Body of pancreas (tissue), 4 donors: ENCODE results near the gene RAB3GAP1. TPM values are rescaled to one million over a fixed set of nuclear protein-coding genes. Genes with fewer than 3 reads are reported as not detected.
A peak's percentile ranks its signal among the peaks of the same experiment; 100 is the strongest.

Source experiments
- ATAC-seq: fragments of 150-250 bp; one replicate; pipeline ENCODE4 v1.9.1; 2016
- DNase-seq, 4 donors: peaks; one replicate each; pipeline ENCODE4 v3.0.0-alpha.2; 2019
- H3K27ac ChIP-seq, 4 donors: fragments of 200-600 bp; sonication (generic); 1 replicate in 3 of 4; 2 replicates in 1 of 4; pipeline versions ENCODE4 v1.5.1 to v1.6.1; 2016 to 2019; ENCODE audit warnings: mild to moderate bottlenecking in 1 of 4, mixed read lengths in 1 of 4, moderate library complexity in 1 of 4
- H3K27me3 ChIP-seq, 2 donors: fragments of 200-600 bp; sonication (generic); one replicate each; pipeline ENCODE4 v1.6.0; 2016; ENCODE audit warnings: mild to moderate bottlenecking in 1 of 2
- H3K36me3 ChIP-seq, 2 donors: fragments of 200-600 bp; sonication (generic); replicated peaks in 1 of 2; 2 replicates each; pipeline ENCODE4 v1.5.1; 2016; ENCODE audit warnings: low read depth in 2 of 2; ENCODE audit not compliant: insufficient read depth in 1 of 2
- H3K4me1 ChIP-seq: fragments of 200-600 bp; sonication (generic); one replicate; pipeline ENCODE4 v1.6.0; 2016
- H3K4me3 ChIP-seq, 2 donors: fragments of 200-600 bp; sonication (generic); 1 replicate in 1 of 2; 2 replicates in 1 of 2; pipeline ENCODE4 v1.5.1; 2016 to 2019
- H3K9me3 ChIP-seq, 3 donors: fragments of 200-600 bp; sonication (generic); 1 replicate in 2 of 3; 2 replicates in 1 of 3; pipeline ENCODE4 v1.5.1; 2016
- CTCF ChIP-seq, 7 experiments: fragments of 450-650 bp in 4 of 7; fragments of 200-600 bp in 3 of 7; sonication (generic) in 3 of 7; IDR thresholded peaks; one replicate each; pipeline ENCODE4 v1.5.1; 2016 to 2019; ENCODE audit warnings: antibody characterized with exemption in 7 of 7
- POLR2A ChIP-seq, 3 donors: fragments of 450-650 bp; IDR thresholded peaks; one replicate each; pipeline ENCODE4 v1.6.1; 2016; ENCODE audit warnings: antibody characterized with exemption in 3 of 3, mild to moderate bottlenecking in 2 of 3
- WGBS, 2 donors: methylation state at CpG; one replicate each; pipeline ENCODE4 v1.1.5; 2017; 5-methylcytosine and 5-hydroxymethylcytosine counted together
- intact Hi-C: fragments of 100-400 bp; cut with DNase I; formaldehyde crosslinking; loops from one replicate; pipeline ENCODE4 v1.15.1; 2023
- total RNA-seq, 2 donors: library from RNA; depleted of rRNA; stranded (reverse); fragments of >200 nt; gene quantifications; one replicate each; pipeline ENCODE4 v1.1.0, GENCODE V29; 2016

The RAB3GAP1 gene
- total RNA-seq, 2 donors from 2014 or later = 29.3 to 39.2 TPM

GRCh38 chr2:135163306-135163705, 111.2 kb downstream of the RAB3GAP1 start:
- ATAC-seq (no peak), DNase-seq (no peak)
- no peaks in the 10 kb centered on the region for H3K27me3 ChIP-seq
- intact Hi-C loops = no loop called here
- no peaks in the 10 kb centered on the region for H3K9me3 ChIP-seq
- H3K4me3 ChIP-seq = no peak overlapping the region
- H3K27ac ChIP-seq = peak overlapping the region in 1 of 4 donors; percentile 71
- peaks cover 2 to 3% of the 10 kb centered on the region in 2 donors for H3K36me3 ChIP-seq
- 48 to 51% methylated on average over 2 of the region's 2 CpGs for WGBS, 2 donors
- TF ChIP-seq POLR2A (IDR thresholded peaks at IDR 0.05) = no peak
- TF ChIP-seq CTCF (IDR thresholded peaks at IDR 0.05) = no peak
- H3K4me1 ChIP-seq = peaks cover 11% of the 10 kb centered on the region

GRCh38 chr2:135163901-135164300, 111.8 kb downstream of the RAB3GAP1 start:
- Histone ChIP-seq H3K4me3 (no peak overlapping the region), H3K9me3 (no peaks in the 10 kb centered on the region), H3K4me1 (peaks cover 11% of the 10 kb centered on the region), H3K27ac (no peak overlapping the region), H3K36me3 (peaks cover 5 to 9% of the 10 kb centered on the region in 2 donors), H3K27me3 (no peaks in the 10 kb centered on the region)
- DNase-seq (no peak), ATAC-seq (no peak)
- WGBS, 2 donors = 77 to 85% methylated on average over 5 of the region's 5 CpGs
- intact Hi-C loops = no loop called here
- no peak for TF ChIP-seq CTCF (IDR thresholded peaks at IDR 0.05)
- TF ChIP-seq POLR2A (IDR thresholded peaks at IDR 0.05) = no peak

- no peak overlapping the region for H3K4me3 ChIP-seq
- H3K9me3 ChIP-seq = no peaks in the 10 kb centered on the region
- TF ChIP-seq CTCF (IDR thresholded peaks at IDR 0.05) = no peak
- TF ChIP-seq POLR2A (IDR thresholded peaks at IDR 0.05) = no peak
- 43 to 76% methylated on average over 3 of the region's 3 CpGs for WGBS, 2 donors
- peaks cover 5 to 11% of the 10 kb centered on the region in 2 donors for H3K36me3 ChIP-seq
- no peaks in the 10 kb centered on the region for H3K27me3 ChIP-seq
- ATAC-seq (no peak), DNase-seq (no peak)
- H3K27ac ChIP-seq = no peak overlapping the region
- intact Hi-C loops = no loop called here
- H3K4me1 ChIP-seq = peaks cover 11% of the 10 kb centered on the region
Observed at GRCh38 chr2:135164431-135164830, 112.3 kb downstream of the RAB3GAP1 start.

- TF ChIP-seq CTCF (IDR thresholded peaks at IDR 0.05) (no peak), POLR2A (IDR thresholded peaks at IDR 0.05) (no peak)
- no peak overlapping the region for H3K27ac ChIP-seq
- no peaks in the 10 kb centered on the region for H3K27me3 ChIP-seq
- no peak for ATAC-seq
- no peaks in the 10 kb centered on the region for H3K9me3 ChIP-seq
- no peak for DNase-seq
- peaks cover 9 to 11% of the 10 kb centered on the region in 2 donors for H3K36me3 ChIP-seq
- intact Hi-C loops = no loop called here
- H3K4me3 ChIP-seq = no peak overlapping the region
- WGBS, 2 donors = 88 to 98% methylated on average over 1 of the region's 1 CpG
- peaks cover 11% of the 10 kb centered on the region for H3K4me1 ChIP-seq
Observed at GRCh38 chr2:135167273-135167672, 115.2 kb downstream of the RAB3GAP1 start.

GRCh38 chr2:135168204-135168856, 116.2 kb downstream of the RAB3GAP1 start:
- intact Hi-C loops = no loop called here
- TF ChIP-seq CTCF (IDR thresholded peaks at IDR 0.05) = no peak
- TF ChIP-seq POLR2A (IDR thresholded peaks at IDR 0.05) = no peak
- Histone ChIP-seq H3K9me3 (no peaks in the 10 kb centered on the region), H3K4me3 (no peak overlapping the region), H3K4me1 (peaks cover under 1% of the 10 kb centered on the region), H3K27ac (no peak overlapping the region), H3K27me3 (no peaks in the 10 kb centered on the region), H3K36me3 (peaks cover 9 to 11% of the 10 kb centered on the region in 2 donors)
- DNase-seq = no peak
- no peak for ATAC-seq
- 88 to 98% methylated on average over 11 of the region's 11 CpGs for WGBS, 2 donors
